Activated CD8-positive, alpha-beta memory T cell treated with anti-CD3 and anti-CD28 coated beads, Interleukin-2, amount 10 ng/mL, durations not matched to agents 7 days and 5 days (primary cell): Measurements from ENCODE around the gene POLR2F. TPM values are rescaled to one million over a fixed set of nuclear protein-coding genes. Genes with fewer than 3 reads are reported as not detected.

Experiments
- ATAC-seq: fragments of 150-1000 bp; cut with Tn5 transposase; one replicate; pipeline ENCODE4 v1.10.0; 2021; ENCODE audit warnings: moderate library complexity
- CTCF ChIA-PET: fragments of 350-600 bp; sonication (Branson Sonifier 250); formaldehyde crosslinking; loops from one replicate; lab custom pipeline; 2021; ENCODE audit warnings: antibody characterized with exemption; lab: Charles Lee
- DNase-seq: peaks from one replicate; pipeline ENCODE4 v3.0.0-alpha.2; 2020
- H3K27ac Mint-ChIP-seq: one replicate; pipeline ENCODE4 v1.8.0; 2021; ENCODE audit warnings: mild to moderate bottlenecking, mixed read lengths
- H3K27me3 Mint-ChIP-seq: one replicate; pipeline ENCODE4 v1.8.0; 2021; ENCODE audit warnings: mixed read lengths
- H3K36me3 Mint-ChIP-seq: one replicate; pipeline ENCODE4 v1.8.0; 2021; ENCODE audit warnings: mild to moderate bottlenecking, mixed read lengths
- H3K4me1 Mint-ChIP-seq: one replicate; pipeline ENCODE4 v1.8.0; 2021; ENCODE audit warnings: mixed read lengths
- H3K4me3 Mint-ChIP-seq: one replicate; pipeline ENCODE4 v1.8.0; 2021; ENCODE audit warnings: mild to moderate bottlenecking, moderate library complexity, mixed read lengths
- H3K9me3 Mint-ChIP-seq: one replicate; pipeline ENCODE4 v1.8.0; 2022; ENCODE audit warnings: low read depth, mixed read lengths
- total RNA-seq, 2 experiments: library from RNA; stranded (reverse); gene quantifications; one replicate each; pipeline ENCODE4 v1.2.3, GENCODE V29; 2021

The POLR2F gene
- total RNA-seq, 2 experiments from 2014 or later, result 77.4 to 81.0 TPM

- Mint-ChIP-seq H3K4me1 (peaks cover 6% of the 10 kb centered on the region), H3K27ac (no peak overlapping the region), H3K27me3 (no peaks in the 10 kb centered on the region), H3K36me3 (no peaks in the 10 kb centered on the region), H3K9me3 (no peaks in the 10 kb centered on the region), H3K4me3 (no peak overlapping the region)
- DNase-seq (no peak), ATAC-seq (no peak)
- CTCF ChIA-PET, result no interaction called here
These were observed 42.6 kb downstream of the POLR2F start for GRCh38 chr22:37996079-37996478.

DNA sequence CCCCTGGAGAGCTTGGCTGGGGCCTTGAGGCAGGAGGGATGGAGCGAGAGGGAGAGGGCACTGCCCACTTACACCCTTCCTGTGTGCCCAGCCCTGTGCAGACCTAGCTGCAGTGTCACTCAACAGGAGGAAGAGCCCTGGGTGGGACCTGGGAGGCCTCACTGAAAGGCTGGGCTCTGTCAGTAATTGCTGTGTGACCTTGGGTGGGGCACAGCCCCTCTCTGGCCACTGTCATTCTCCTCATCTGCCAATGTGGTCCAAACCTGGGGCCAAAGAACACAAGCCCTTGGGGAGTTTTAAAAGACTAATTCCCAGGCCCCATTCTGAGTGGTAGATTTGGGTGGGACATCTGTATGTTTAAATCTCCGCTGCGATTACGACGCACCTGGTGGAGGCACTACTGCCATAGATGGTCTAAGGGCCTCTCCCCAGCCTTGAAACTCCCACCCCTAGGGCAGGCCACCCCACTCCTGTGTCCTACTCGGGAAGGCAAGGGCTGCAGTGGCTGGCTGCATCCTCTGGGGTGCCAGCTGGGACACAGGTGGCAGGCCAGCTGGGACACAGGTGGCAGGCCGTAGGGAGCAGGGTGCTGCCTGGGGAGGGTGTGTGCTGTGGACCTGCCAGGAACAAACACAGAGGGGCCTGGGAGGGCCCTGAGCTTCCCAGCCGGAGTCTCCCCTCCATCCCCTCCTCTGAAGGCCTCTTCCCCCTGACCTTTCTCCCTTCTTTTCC, 43.2 kb downstream of the POLR2F start:
- DNase-seq, result no peak
- H3K4me3 Mint-ChIP-seq, result no peak overlapping the region
- no peaks in the 10 kb centered on the region for H3K27me3 Mint-ChIP-seq
- H3K4me1 Mint-ChIP-seq, result peaks cover 6% of the 10 kb centered on the region
- CTCF ChIA-PET, result no interaction called here
- no peaks in the 10 kb centered on the region for H3K9me3 Mint-ChIP-seq
- ATAC-seq, result no peak
- H3K36me3 Mint-ChIP-seq, result no peaks in the 10 kb centered on the region
- H3K27ac Mint-ChIP-seq, result no peak overlapping the region

GRCh38 chr22:37998543-37998942, 45.0 kb downstream of the POLR2F start:
- H3K27me3 Mint-ChIP-seq, result no peaks in the 10 kb centered on the region
- no peak for ATAC-seq
- no peak overlapping the region for H3K27ac Mint-ChIP-seq
- CTCF ChIA-PET, result no interaction called here
- no peaks in the 10 kb centered on the region for H3K9me3 Mint-ChIP-seq
- peaks cover 6% of the 10 kb centered on the region for H3K4me1 Mint-ChIP-seq
- no peaks in the 10 kb centered on the region for H3K36me3 Mint-ChIP-seq
- no peak for DNase-seq
- H3K4me3 Mint-ChIP-seq, result no peak overlapping the region

- no peak for ATAC-seq
- peaks cover 2% of the 10 kb centered on the region for H3K4me1 Mint-ChIP-seq
- H3K9me3 Mint-ChIP-seq, result no peaks in the 10 kb centered on the region
- CTCF ChIA-PET, result no interaction called here
- DNase-seq, result no peak
- H3K27me3 Mint-ChIP-seq, result no peaks in the 10 kb centered on the region
- H3K27ac Mint-ChIP-seq, result no peak overlapping the region
- H3K4me3 Mint-ChIP-seq, result no peak overlapping the region
- no peaks in the 10 kb centered on the region for H3K36me3 Mint-ChIP-seq
These were observed 45.7 kb downstream of the POLR2F start for GRCh38 chr22:37999236-37999635.

- no peak for DNase-seq
- ATAC-seq, result no peak
- CTCF ChIA-PET, result no interaction called here
These were observed 46.3 kb downstream of the POLR2F start for GRCh38 chr22:37999640-38000272.

GRCh38 chr22:38005943-38006342, 52.4 kb downstream of the POLR2F start:
- H3K9me3 Mint-ChIP-seq, result no peaks in the 10 kb centered on the region
- no peak for DNase-seq
- no peaks in the 10 kb centered on the region for H3K36me3 Mint-ChIP-seq
- no peaks in the 10 kb centered on the region for H3K27me3 Mint-ChIP-seq
- peaks cover 16% of the 10 kb centered on the region for H3K4me1 Mint-ChIP-seq
- H3K27ac Mint-ChIP-seq, result no peak overlapping the region
- CTCF ChIA-PET, result no interaction called here
- H3K4me3 Mint-ChIP-seq, result no peak overlapping the region
- ATAC-seq, result no peak

More at GRCh38 chr22:37999640-38000272, 46.3 kb downstream of the POLR2F start:
- Mint-ChIP-seq H3K27ac (no peak overlapping the region), H3K4me1 (peaks cover 3% of the 10 kb centered on the region), H3K9me3 (no peaks in the 10 kb centered on the region), H3K27me3 (no peaks in the 10 kb centered on the region), H3K4me3 (no peak overlapping the region), H3K36me3 (no peaks in the 10 kb centered on the region)

DNA sequence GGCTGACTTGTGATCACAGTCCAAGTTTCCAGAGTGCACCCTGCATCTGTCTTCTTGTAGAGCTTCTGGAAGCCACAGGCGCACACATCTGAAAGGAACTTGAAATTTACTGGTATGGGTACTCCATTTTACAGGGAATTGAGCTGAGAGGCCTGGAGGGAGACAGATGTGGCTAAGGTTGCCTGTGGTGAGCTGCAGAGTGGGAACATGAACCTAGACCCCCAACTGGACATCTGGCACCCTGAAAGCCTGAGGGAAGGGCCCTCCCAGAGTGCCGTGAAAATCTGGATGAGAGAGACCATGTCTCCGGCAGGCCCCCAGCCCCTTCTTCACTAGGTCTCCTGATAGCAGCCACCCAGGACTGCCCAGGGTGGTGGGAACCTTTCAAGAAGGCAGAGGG, 53.4 kb downstream of the POLR2F start:
- H3K27me3 Mint-ChIP-seq, result no peaks in the 10 kb centered on the region
- no peak overlapping the region for H3K4me3 Mint-ChIP-seq
- H3K9me3 Mint-ChIP-seq, result no peaks in the 10 kb centered on the region
- no peak overlapping the region for H3K27ac Mint-ChIP-seq
- no peak for ATAC-seq
- CTCF ChIA-PET, result no interaction called here
- DNase-seq, result no peak
- H3K36me3 Mint-ChIP-seq, result no peaks in the 10 kb centered on the region
- peaks cover 16% of the 10 kb centered on the region for H3K4me1 Mint-ChIP-seq

DNA sequence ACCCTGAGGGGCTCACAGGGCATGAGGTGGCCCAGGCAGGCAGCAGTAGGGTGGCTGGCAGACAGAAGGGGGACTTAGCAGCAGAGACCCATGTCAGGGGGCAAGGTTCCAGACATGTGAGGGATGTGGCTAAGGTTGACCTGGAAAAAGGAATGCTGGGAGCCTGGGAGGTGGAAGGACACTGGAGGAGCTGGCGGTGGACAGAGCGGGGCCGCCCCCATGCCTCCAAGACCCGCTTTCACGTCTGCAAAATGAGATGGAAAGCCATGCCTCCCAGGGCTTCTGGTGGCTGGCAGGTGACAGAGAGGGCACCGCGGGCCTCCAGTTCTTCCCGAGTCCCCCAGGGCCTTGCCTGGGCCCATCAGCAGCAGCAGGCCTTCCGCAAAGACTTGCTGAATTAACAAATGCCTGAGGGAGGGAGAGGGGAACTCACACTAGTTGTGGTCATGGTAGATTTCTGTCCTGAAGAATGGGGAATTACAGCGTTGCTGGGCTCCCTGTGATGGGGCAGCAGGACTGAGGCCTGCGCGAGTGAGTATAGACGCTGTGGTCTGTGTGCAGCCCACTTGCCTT, 53.9 kb downstream of the POLR2F start:
- no peaks in the 10 kb centered on the region for H3K27me3 Mint-ChIP-seq
- no peak overlapping the region for H3K27ac Mint-ChIP-seq
- no peak for ATAC-seq
- DNase-seq, result no peak
- H3K9me3 Mint-ChIP-seq, result no peaks in the 10 kb centered on the region
- no peaks in the 10 kb centered on the region for H3K36me3 Mint-ChIP-seq
- peaks cover 16% of the 10 kb centered on the region for H3K4me1 Mint-ChIP-seq
- no peak overlapping the region for H3K4me3 Mint-ChIP-seq
- CTCF ChIA-PET, result interaction anchor here (0.5 kb wide), 1 partner anchor 145 kb away, joined by 3 read pairs; no protein-coding TSS in a partner anchor

DNA sequence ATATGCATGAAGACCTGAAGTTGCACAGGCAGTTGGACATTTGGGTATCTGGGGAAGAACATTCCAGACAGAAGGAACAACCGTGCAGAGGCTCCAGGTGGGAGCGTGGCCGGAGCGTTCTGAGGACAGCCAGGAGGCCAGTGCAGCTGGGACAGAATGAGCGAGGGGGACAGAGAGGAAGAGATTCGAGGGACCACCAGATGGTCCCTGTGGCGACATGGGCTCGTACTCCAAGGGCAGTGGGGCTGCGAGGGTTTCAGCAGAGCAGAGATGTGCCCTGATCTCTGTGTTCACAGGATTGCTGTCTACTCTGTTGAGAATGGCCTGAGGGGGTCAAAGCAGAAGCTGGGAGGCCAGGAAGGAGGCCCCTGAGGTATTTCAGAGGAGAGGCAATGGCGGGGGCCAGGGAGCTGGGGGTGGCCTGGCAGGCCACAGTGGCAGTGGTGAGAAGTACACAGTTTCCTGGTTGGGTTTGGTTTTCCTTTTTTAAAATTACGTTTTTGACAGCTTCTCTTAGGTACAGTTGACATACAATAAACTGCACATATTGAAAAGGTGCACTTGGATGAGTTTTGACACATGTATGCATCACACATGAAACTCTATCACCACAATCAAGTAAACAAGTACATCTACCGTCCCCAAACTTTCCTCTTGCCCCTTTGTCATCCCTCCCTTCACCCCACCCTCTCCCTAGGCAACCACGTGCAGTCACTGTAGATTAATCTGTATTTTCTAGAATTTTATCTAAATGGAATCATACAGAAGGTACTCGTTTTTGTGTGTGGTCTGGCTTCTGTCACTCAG, 55.7 kb downstream of the POLR2F start:
- H3K36me3 Mint-ChIP-seq, result no peaks in the 10 kb centered on the region
- no peak overlapping the region for H3K4me3 Mint-ChIP-seq
- H3K27ac Mint-ChIP-seq, result no peak overlapping the region
- CTCF ChIA-PET, result no interaction called here
- H3K4me1 Mint-ChIP-seq, result peaks cover 16% of the 10 kb centered on the region
- DNase-seq (no peak), ATAC-seq (peak; percentile 66)
- no peaks in the 10 kb centered on the region for H3K9me3 Mint-ChIP-seq
- no peaks in the 10 kb centered on the region for H3K27me3 Mint-ChIP-seq

GRCh38 chr22:38012604-38013072, 59.1 kb downstream of the POLR2F start:
- H3K27me3 Mint-ChIP-seq, result no peaks in the 10 kb centered on the region

DNA sequence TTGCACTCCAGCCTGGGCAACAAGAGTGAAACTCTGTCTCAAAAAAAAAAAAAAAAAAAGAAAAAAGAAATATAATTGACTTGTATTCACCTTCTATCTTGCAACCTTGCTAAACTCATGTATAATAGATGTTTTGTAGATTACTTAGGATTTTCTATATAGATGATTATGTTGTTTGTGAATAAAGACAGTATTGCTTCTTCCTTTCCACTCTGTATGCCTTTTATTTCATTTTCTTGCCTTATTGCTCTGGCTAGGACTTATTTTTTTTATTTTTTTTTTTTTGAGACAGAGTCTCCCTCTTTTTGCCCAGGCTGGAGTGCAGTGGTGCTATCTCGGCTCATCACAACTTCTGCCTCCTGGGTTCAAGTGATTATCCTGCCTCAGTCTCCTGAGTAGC, 60.6 kb downstream of the POLR2F start:
- Mint-ChIP-seq H3K9me3 (no peaks in the 10 kb centered on the region), H3K27ac (no peak overlapping the region), H3K27me3 (no peaks in the 10 kb centered on the region), H3K36me3 (no peaks in the 10 kb centered on the region), H3K4me3 (no peak overlapping the region), H3K4me1 (peaks cover 9% of the 10 kb centered on the region)
- CTCF ChIA-PET, result no interaction called here
- ATAC-seq (no peak), DNase-seq (no peak)

More at GRCh38 chr22:38012604-38013072, 59.1 kb downstream of the POLR2F start:
- ATAC-seq, result no peak
- no peak for DNase-seq
- Mint-ChIP-seq H3K4me3 (no peak overlapping the region), H3K9me3 (no peaks in the 10 kb centered on the region), H3K4me1 (peaks cover 13% of the 10 kb centered on the region), H3K36me3 (no peaks in the 10 kb centered on the region), H3K27ac (no peak overlapping the region)
- CTCF ChIA-PET, result interaction anchor here (1.7 kb wide), 1 partner anchor 40 kb away, joined by 4 read pairs; no protein-coding TSS in a partner anchor

DNA sequence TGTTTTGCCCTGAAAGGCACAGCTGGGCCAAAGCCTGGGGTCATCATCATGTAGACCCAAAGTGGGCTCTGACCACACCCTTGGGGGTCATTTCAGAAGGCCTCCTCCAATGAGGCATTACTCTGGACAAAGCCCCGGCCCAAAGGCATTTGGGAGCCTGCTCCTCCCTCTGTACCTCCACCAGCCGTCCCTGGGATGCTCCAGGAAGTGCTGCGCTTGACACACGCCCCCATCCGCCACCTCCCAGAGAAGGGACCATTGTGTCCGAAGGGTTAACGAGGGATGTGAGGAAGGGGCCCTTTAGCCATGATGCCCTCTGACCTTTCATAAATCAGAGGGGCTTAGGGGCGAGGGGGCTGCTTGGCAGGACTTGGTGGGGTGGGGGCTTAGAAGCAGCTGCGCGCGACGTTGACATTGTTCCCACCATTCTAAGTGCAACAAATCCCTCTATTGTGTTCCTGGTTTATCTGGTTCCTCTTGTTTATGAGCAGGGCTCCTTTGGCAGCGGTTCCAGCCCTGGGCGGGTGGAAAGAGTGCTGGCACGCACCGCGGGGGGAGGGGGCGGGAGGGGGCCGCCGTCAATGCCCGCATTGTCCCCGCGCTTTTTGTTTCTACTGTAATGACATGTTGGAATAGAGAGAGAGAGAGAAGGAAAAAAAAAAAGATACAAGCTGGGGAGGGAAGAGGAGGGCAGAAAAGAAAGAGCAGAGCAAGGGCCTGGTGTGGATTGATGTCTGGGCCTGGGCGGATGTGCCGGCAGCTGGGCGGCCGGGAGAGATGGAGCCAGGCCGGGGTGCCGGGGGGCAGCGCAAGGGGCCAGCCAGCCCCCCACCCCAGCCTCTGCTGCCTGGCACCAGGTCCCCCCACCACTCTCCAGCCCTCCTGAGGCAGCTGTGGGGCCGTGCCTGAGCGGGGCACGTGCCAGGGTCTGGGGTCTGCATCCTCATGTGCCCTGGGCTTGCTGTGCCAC, 63.0 kb downstream of the POLR2F start:
- H3K9me3 Mint-ChIP-seq, result no peaks in the 10 kb centered on the region
- H3K36me3 Mint-ChIP-seq, result no peaks in the 10 kb centered on the region
- ATAC-seq (no peak), DNase-seq (no peak)
- no peaks in the 10 kb centered on the region for H3K27me3 Mint-ChIP-seq
- no peak overlapping the region for H3K27ac Mint-ChIP-seq
- CTCF ChIA-PET, result no interaction called here
- H3K4me3 Mint-ChIP-seq, result no peak overlapping the region
- no peaks in the 10 kb centered on the region for H3K4me1 Mint-ChIP-seq
